Activated CD4-positive, alpha-beta T cell treated with anti-CD3 and anti-CD28 coated beads for 1 hour (primary cell): ENCODE results near the gene PDE5A.

ENCODE experiments used
- DNase-seq: peaks from one replicate; pipeline ENCODE4 v3.0.0-alpha.2; 2020

PDE5A gene

GRCh38 chr4:119580293-119580692 is 48.3 kb downstream of the PDE5A start:
- DNase-seq: no peak

GRCh38 chr4:119579823-119580222 is 48.8 kb downstream of the PDE5A start:
- DNase-seq: no peak

GRCh38 chr4:119570401-119570800 is 58.2 kb downstream of the PDE5A start:
- no peak for DNase-seq

- DNase-seq: no peak
Observed at GRCh38 chr4:119564106-119564505, 64.5 kb downstream of the PDE5A start.

DNA sequence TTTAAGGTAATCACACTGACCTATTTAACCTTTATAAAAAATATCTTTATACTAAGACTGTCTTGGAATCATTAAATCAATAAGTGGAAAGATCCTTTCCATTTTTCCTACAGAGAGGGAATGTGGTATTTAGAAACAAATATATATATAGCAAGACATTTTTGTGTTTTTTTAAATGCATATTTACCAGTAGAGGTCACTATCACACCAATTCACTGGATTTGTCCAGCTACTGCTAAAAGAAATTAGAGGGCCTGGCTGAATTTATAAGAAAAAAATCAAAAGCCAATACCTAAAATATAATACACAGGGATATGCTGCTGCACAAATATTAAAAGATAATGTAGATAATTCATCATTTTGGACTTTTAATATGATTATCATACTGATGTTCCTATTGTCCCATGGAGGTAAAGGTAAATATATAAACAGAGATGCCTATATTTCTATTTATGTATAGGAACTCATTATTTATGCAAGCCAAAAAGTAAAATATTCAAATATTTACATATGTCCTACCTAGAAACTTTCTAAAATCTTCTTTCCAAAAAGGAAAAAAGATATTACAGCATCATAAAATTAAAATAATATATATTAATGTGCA is 69.5 kb downstream of the PDE5A start:
- DNase-seq: no peak

- no peak for DNase-seq
Observed at GRCh38 chr4:119550857-119551532, 77.6 kb downstream of the PDE5A start.

DNA sequence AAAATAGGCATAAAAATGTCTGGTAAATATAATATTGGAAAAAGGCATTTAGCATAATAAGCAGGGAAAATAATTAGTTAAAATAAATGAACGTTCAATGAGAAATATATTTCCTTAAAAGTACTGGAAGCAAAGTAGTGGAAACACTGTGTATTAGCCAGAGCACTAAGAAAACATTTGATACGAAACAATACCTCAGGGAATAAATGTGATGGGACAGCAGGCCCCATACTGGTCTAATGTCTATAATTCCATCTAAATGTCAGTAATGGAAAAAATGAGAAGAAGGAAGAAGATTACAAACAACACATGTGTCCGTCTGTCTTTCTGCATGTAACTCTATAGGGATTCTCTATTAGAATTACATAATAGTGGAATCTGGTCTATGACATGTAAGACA is 79.0 kb downstream of the PDE5A start:
- DNase-seq: no peak

DNA sequence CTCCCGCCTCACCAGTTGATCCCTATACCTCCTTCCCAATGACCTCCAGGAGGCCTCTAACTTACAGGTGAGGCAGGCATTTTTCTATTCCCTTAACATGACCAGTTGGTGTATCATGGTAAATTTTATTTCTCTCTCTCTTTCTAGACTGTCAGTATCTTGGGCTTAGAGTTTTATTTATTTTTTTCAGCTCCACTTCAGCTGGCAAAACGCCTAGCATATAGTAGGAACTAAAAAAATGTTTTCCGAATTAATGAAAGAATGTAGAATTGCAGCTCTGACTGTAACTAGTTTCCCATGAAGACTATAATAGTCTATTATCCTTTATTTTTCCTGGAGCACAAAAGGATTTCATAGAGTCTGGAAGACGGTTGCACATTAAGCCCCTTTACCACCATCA is 84.8 kb downstream of the PDE5A start:
- no peak for DNase-seq

GRCh38 chr4:119543187-119543586 is 85.4 kb downstream of the PDE5A start:
- no peak for DNase-seq

DNA sequence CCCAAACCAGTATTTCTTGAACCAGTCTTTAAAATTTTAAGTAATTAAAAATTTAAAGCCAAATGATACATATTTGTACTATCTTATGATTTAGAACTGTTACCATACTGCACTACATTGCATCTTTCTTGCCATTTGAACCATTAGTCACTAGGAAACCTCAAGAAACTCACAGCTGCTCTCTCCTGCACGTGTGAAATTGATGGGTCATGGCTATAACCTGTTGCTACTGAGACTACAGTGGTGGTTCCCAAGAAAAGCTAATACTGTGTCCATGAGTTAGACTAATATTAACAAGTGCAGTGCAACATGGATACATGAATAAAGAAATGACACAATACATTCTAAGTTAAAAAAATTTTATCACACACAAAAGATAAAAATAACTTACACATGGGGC is 88.4 kb downstream of the PDE5A start:
- no peak for DNase-seq

- no peak for DNase-seq
Observed at GRCh38 chr4:119537586-119537985, 91.0 kb downstream of the PDE5A start.

DNA sequence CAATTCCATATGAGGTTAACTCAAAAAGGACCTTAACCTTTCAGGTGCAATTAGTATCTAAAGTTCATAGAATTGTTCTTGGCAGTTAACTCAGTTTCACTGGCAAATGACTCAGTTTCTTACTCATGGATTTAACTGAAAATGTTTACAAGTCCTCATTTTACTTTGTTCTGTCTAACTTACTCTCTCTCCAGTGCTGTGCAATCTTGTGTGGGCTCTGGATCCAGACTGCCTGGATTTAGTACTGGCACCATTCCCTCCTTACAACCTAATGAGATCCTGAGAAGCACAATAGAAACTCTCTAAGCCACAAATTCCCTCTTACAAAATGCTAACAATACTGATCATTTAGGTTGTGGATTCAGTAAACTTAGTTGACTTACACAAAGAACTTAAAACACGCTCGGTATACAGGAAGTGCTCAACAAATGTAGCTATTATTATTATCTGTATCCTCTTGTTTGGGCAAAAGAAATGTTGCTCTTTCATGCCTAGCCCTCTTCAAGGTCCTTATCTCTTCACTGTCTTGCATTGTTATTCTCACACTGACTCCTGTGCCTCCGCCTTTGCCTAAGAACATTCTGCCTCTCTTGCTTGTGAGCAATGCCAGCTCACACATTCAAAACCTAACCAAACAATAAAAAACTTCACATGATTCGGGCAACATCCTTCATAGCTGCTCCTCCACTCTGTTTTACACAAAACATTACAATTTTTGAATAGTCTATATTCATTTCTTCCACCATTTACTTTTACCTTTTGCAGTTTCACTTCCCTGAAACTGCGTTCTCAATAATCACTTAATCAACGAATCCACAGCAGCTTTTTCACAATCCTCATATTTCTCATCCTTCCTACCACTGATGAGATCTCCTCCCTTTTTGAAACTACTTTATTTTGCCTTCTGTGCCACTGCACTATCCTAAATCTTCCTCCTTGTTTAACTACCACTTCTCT is 91.8 kb downstream of the PDE5A start:
- no peak for DNase-seq

DNA sequence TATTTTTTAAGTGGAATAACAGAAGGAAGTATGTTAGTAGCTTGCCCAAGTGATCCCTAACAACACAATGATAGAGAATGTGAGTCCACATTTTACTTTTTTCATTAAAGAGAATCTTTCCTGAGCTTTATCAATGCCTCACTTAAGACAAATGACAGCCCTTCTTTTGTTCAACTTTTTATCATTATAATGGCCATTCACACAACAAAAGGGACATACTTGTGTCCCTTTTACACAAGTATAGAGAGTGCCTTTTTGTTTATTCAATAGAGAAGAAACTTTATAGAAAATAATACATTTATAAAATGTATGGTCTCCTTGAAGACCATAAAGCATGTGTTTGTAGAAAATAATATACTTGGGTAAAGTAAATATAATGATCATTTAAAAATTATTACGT is 96.3 kb downstream of the PDE5A start:
- no peak for DNase-seq

DNA sequence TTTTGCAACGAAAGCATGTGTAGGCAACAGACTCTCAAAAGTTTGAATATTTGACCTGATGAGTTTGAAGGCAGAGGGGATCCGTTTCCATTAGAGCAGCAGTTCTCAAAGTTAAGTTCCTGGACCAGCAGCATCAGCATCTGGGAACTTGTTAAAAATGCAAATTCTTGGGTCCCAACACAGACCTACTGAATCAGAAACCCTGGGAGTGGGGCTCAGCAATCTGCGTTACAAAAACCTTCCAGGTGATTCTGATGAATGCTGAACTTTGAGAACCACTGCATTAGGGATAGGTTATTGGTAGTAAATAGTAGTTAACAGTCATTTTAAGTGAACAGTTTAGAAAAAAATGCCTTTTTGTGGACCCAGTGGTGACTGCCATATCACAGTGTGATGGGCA is 98.8 kb downstream of the PDE5A start:
- no peak for DNase-seq

- no peak for DNase-seq
Observed at GRCh38 chr4:119526786-119527550, 101.6 kb downstream of the PDE5A start.

GRCh38 chr4:119525771-119526712 is 102.6 kb downstream of the PDE5A start:
- DNase-seq: no peak

- no peak for DNase-seq
Observed at GRCh38 chr4:119525005-119525749, 103.4 kb downstream of the PDE5A start.

- DNase-seq: no peak
Observed at GRCh38 chr4:119523399-119523798, 105.2 kb downstream of the PDE5A start.

DNA sequence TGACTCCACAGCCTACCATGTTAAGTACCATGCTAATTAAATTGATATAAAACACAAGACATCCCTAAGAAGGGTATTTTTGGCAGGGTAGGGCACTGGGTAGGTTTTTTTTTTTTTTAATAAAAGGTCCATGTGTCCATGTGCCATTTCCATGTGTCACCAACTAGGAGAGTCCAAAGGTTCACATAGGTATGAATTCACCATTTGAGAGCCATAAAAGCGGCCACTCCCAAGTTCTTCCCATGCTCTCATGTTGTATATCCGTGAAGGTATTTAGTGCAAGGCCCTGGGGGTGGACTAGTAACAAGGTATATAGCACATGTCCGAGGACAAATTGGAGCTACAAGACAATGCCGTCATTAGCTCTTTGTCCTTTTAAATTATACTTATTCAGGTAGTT is 107.3 kb downstream of the PDE5A start:
- no peak for DNase-seq

GRCh38 chr4:119518915-119519410 is 109.6 kb downstream of the PDE5A start:
- DNase-seq: no peak
